Lower leg skin (tissue), 3 donors: ENCODE measurements around the gene MPZL2.

Experiments used
- POLR2A ChIP-seq, 2 donors: fragments of 450-650 bp; IDR thresholded peaks; one replicate each; pipeline ENCODE4 v1.6.1; 2016 to 2017; ENCODE audit warnings: antibody characterized with exemption in 2 of 2, mild to moderate bottlenecking in 1 of 2, moderate library complexity in 1 of 2
- TF ChIP-seq, protein P1 (sequence below), 3 donors: fragments of 450-650 bp; IDR thresholded peaks; one replicate each; pipeline ENCODE4 v1.5.1; 2016; ENCODE audit warnings: antibody characterized with exemption in 3 of 3, mild to moderate bottlenecking in 3 of 3, moderate library complexity in 2 of 3

- no peak for TF ChIP-seq POLR2A (IDR thresholded peaks at IDR 0.05)
- TF ChIP-seq, protein P1, sequence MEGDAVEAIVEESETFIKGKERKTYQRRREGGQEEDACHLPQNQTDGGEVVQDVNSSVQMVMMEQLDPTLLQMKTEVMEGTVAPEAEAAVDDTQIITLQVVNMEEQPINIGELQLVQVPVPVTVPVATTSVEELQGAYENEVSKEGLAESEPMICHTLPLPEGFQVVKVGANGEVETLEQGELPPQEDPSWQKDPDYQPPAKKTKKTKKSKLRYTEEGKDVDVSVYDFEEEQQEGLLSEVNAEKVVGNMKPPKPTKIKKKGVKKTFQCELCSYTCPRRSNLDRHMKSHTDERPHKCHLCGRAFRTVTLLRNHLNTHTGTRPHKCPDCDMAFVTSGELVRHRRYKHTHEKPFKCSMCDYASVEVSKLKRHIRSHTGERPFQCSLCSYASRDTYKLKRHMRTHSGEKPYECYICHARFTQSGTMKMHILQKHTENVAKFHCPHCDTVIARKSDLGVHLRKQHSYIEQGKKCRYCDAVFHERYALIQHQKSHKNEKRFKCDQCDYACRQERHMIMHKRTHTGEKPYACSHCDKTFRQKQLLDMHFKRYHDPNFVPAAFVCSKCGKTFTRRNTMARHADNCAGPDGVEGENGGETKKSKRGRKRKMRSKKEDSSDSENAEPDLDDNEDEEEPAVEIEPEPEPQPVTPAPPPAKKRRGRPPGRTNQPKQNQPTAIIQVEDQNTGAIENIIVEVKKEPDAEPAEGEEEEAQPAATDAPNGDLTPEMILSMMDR (IDR thresholded peaks at IDR 0.05): no peak
Measured at GRCh38 chr11:118305726-118306125, 41.6 kb upstream of the MPZL2 start.
